Measurements from ENCODE around the gene CABLES1. TPM values are rescaled to one million over a fixed set of nuclear protein-coding genes. Genes with fewer than 3 reads are reported as not detected.

Gene CABLES1
- total and polyA plus RNA-seq, 9 donors, result 3.7 to 8.6 (median 6.2) TPM

DNA sequence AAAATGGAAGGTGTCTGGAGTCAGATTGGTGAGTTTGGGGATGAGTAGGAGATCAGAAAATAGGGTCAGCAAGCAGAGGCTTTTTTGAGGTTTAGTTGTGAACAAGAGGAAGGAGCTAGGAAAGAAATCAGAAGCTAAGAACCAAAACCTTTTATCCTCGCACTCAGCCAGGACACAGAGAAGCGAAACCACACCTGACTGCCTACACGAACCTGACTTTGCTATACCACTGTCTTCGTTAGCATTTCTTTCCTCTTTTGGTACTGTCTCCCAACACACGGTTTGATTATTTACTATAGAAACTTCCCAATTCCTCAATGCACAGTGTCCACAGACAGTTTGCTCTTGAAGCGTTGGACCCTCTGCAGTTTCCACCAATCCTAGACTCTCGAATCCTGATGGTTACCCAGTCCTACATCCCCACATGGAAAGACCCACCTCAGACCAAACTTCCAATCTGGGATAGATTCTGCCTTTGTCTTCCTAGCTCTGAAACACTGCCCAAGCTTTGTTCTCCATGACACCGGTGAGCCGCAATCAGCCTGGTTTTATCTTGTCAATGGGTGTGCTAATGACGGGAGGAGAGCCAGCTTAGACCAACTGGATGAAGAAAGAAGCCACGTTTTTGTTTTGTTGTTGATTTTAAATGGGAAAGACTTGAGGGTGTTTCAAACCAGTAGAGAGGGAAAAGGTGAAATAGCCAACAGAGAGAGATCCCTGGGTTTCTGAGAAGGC is 137.4 kb downstream of the CABLES1 start:
- 80% methylated on average over 11 of the region's 11 CpGs for WGBS (ENCODE audit: insufficient coverage)

DNA sequence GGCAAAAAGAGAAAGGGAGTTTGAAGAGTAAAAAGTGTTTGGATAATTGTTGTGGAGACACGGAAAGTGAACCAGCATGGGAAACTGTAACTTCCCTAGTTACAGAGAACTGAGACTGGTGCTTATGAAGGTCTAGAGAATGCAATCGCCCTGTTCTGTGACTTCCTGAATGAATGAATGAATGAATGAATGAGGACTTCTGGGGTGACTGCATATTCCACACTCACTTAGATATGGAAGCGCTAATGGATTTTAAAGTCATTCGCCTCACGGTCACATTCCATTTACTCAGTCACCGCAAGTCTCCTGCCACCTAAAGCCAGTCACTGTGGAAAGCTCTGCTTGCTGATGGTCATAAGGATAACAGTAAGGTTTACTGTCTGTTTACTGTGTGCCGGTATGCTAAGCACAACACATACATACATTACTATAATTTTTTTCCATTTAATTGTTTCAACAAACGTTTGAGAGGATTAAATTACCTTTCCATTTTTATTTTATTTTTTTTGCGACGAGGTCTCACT is 138.2 kb downstream of the CABLES1 start:
- Histone ChIP-seq H3K4me3 (ENCODE audit: low read length) (no peak overlapping the region), H3K4me1 (ENCODE audit: control insufficient read depth, insufficient read depth, low read length) (peaks cover 19% of the 10 kb centered on the region), H3K27ac (ENCODE audit: low read length) (no peak overlapping the region), H3K36me3 (ENCODE audit: control insufficient read depth, insufficient read depth, low read length) (no peaks in the 10 kb centered on the region), H3K9me3 (replicated peaks; ENCODE audit: control insufficient read depth, low read depth, low read length) (peaks cover 16% of the 10 kb centered on the region), H3K27me3 (ENCODE audit: control insufficient read depth, insufficient read depth, low read length) (no peaks in the 10 kb centered on the region)
- WGBS (ENCODE audit: insufficient coverage), result 82% methylated on average over 3 of the region's 10 CpGs
- DNase-seq, result no peak

More for the DNA sequence above, 137.4 kb downstream of the CABLES1 start:
- no peak overlapping the region for H3K27ac ChIP-seq (ENCODE audit: low read length)
- peaks cover 21% of the 10 kb centered on the region for H3K4me1 ChIP-seq (ENCODE audit: control insufficient read depth, insufficient read depth, low read length)
- H3K9me3 ChIP-seq (replicated peaks; ENCODE audit: control insufficient read depth, low read depth, low read length), result peaks cover 13% of the 10 kb centered on the region
- no peak for DNase-seq
- no peak overlapping the region for H3K4me3 ChIP-seq (ENCODE audit: low read length)
- no peaks in the 10 kb centered on the region for H3K27me3 ChIP-seq (ENCODE audit: control insufficient read depth, insufficient read depth, low read length)
- H3K36me3 ChIP-seq (ENCODE audit: control insufficient read depth, insufficient read depth, low read length), result no peaks in the 10 kb centered on the region

DNA sequence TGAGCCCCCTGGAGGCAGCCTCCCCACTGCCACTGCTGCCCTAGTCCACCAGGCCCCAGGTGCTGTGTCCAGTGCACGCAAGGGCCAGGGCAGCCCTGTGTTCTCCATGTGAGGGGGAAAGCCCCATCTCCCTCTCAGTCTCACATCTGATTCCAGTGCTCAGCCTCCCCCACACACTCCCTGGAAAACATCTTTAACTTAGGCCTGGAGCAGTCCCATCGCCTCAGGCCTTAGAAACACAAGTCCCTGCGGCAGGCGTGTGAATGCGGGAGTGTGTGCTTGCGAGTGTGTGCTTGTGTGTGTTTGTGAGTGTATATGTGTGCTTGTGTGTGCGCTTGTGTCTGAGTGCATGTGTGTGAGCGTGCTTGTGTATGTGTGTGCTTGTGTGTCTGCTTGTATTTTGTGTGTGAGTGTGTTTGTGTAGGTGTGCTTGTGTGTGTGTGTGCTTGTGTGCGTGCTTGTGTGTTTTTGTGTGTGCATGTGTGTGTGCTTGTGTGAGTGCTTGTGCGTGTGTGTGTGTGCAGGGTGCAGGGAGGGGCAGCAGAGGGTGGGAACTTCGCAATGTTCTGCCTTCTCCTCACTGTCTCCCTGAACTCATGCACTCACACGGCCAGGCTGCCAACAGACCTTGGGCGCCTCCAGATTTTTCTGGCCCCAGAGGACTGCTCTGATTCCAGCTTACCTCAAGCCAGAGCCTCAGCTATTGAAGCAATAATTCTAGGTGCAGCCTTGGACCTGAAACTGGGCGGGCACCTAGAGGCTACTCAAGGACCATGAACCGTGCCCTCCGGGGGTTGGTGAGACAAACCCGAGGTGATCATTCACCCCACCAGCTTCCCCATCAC is 139.6 kb downstream of the CABLES1 start:
- Histone ChIP-seq H3K27me3 (ENCODE audit: control insufficient read depth, insufficient read depth, low read length) (no peaks in the 10 kb centered on the region), H3K4me3 (ENCODE audit: low read length) (no peak overlapping the region), H3K27ac (ENCODE audit: low read length) (no peak overlapping the region), H3K4me1 (ENCODE audit: control insufficient read depth, insufficient read depth, low read length) (peaks cover 19% of the 10 kb centered on the region), H3K36me3 (ENCODE audit: control insufficient read depth, insufficient read depth, low read length) (no peaks in the 10 kb centered on the region), H3K9me3 (replicated peaks; ENCODE audit: control insufficient read depth, low read depth, low read length) (peaks cover 15% of the 10 kb centered on the region)
- 83% methylated on average over 11 of the region's 17 CpGs for WGBS (ENCODE audit: insufficient coverage)
- no peak for DNase-seq

DNA sequence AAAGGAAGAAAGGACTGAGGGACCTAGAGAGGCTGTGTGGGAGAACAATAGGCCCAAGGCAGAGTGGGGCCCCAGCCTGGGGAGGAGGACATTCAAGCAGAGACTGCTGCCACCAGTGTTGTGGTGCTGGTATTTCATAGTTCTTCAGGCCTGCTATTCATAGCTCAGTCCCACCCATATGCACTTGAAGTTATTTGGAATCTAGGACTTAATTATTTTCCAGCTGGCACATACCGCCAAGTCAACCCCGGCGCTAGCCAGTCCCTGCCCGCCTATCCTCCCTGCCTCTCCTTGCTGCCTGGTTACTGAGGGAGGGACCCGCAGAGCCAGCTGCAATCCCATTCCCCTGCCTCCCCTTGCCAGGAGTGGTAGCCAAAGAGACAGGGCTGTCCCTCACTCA is 141.2 kb downstream of the CABLES1 start:
- Histone ChIP-seq H3K9me3 (replicated peaks; ENCODE audit: control insufficient read depth, low read depth, low read length) (peaks cover 10% of the 10 kb centered on the region), H3K27ac (ENCODE audit: low read length) (peak overlapping the region; percentile 42), H3K27me3 (ENCODE audit: control insufficient read depth, insufficient read depth, low read length) (no peaks in the 10 kb centered on the region), H3K4me1 (ENCODE audit: control insufficient read depth, insufficient read depth, low read length) (peaks cover 19% of the 10 kb centered on the region), H3K36me3 (ENCODE audit: control insufficient read depth, insufficient read depth, low read length) (no peaks in the 10 kb centered on the region), H3K4me3 (ENCODE audit: low read length) (no peak overlapping the region)
- 33% methylated on average over 2 of the region's 5 CpGs for WGBS (ENCODE audit: insufficient coverage)
- peak; percentile 76 for DNase-seq

DNA sequence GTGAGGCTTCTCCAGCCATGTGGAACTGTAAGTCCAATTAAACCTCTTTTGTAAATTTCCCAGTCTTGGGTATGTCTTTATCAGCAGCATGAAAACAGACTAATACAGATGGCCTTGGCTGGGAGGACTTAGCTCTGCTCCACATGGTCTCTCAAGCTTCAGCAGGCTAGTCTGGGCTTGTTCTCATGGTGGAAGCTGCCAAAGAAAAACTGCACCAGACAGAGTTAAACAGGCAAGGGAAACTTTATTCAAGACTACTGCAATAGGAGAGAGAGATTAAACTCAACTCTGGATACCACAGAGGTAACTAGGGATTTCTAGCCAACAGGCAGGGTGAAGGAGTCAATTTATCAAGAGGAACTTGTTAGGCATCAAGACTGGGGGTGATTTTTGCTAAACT is 142.1 kb downstream of the CABLES1 start:
- peaks cover 19% of the 10 kb centered on the region for H3K4me1 ChIP-seq (ENCODE audit: control insufficient read depth, insufficient read depth, low read length)
- no peaks in the 10 kb centered on the region for H3K36me3 ChIP-seq (ENCODE audit: control insufficient read depth, insufficient read depth, low read length)
- H3K4me3 ChIP-seq (ENCODE audit: low read length), result no peak overlapping the region
- peaks cover 10% of the 10 kb centered on the region for H3K9me3 ChIP-seq (replicated peaks; ENCODE audit: control insufficient read depth, low read depth, low read length)
- no peak overlapping the region for H3K27ac ChIP-seq (ENCODE audit: low read length)
- no peak for DNase-seq
- no peaks in the 10 kb centered on the region for H3K27me3 ChIP-seq (ENCODE audit: control insufficient read depth, insufficient read depth, low read length)

DNA sequence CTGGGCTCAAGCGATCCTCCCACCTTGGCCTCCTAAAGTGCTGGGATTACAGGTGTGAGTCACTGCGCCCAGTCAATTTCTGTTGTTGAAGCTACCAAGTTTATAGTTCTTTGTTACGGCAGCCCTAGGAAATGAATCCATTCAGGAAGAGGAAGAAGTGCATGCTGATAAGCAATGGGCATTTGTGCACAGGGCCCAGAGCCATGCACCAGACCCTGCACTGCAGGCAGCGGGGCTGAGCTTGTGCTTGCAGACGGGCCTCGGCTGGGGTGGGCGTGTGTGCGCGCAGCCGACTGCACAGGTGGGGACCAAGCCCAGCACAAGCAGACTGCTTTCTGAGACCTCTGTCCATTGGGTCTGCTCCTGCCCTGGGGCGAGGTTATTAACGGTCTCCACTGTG is 144.6 kb downstream of the CABLES1 start:
- 85% methylated on average over 12 of the region's 12 CpGs for WGBS (ENCODE audit: insufficient coverage)
- H3K4me3 ChIP-seq (ENCODE audit: low read length), result no peak overlapping the region
- no peaks in the 10 kb centered on the region for H3K27me3 ChIP-seq (ENCODE audit: control insufficient read depth, insufficient read depth, low read length)

DNA sequence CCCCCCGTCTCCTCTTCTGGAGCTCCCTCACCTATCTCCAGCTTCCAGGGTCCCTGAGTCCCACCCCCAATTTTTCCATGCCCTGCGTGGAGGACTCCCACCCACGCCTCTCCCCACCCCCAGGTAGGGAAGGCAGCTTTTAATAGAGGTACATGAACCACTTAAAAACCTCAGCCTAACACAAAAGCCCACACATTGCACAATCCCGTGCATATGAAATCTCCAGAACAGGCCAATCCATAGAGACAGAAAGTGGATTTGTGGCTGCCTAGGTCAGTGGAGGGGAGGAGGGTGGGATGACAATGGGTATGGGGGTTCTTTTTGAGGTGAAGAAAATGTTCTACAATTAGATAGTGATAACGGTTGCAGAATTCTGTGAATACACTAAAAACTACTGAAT is 145.6 kb downstream of the CABLES1 start:
- 100% methylated on average over 1 of the region's 5 CpGs for WGBS (ENCODE audit: insufficient coverage)
- H3K36me3 ChIP-seq (ENCODE audit: control insufficient read depth, insufficient read depth, low read length), result no peaks in the 10 kb centered on the region
- DNase-seq, result no peak
- H3K4me1 ChIP-seq (ENCODE audit: control insufficient read depth, insufficient read depth, low read length), result peaks cover 10% of the 10 kb centered on the region
- no peaks in the 10 kb centered on the region for H3K27me3 ChIP-seq (ENCODE audit: control insufficient read depth, insufficient read depth, low read length)
- no peak overlapping the region for H3K27ac ChIP-seq (ENCODE audit: low read length)
- H3K4me3 ChIP-seq (ENCODE audit: low read length), result no peak overlapping the region
- H3K9me3 ChIP-seq (replicated peaks; ENCODE audit: control insufficient read depth, low read depth, low read length), result peaks cover 10% of the 10 kb centered on the region

More for the DNA sequence above, 144.6 kb downstream of the CABLES1 start:
- H3K9me3 ChIP-seq (replicated peaks; ENCODE audit: control insufficient read depth, low read depth, low read length), result peaks cover 10% of the 10 kb centered on the region
- peaks cover 19% of the 10 kb centered on the region for H3K4me1 ChIP-seq (ENCODE audit: control insufficient read depth, insufficient read depth, low read length)
- DNase-seq, result no peak
- H3K27ac ChIP-seq (ENCODE audit: low read length), result no peak overlapping the region
- no peaks in the 10 kb centered on the region for H3K36me3 ChIP-seq (ENCODE audit: control insufficient read depth, insufficient read depth, low read length)

DNA sequence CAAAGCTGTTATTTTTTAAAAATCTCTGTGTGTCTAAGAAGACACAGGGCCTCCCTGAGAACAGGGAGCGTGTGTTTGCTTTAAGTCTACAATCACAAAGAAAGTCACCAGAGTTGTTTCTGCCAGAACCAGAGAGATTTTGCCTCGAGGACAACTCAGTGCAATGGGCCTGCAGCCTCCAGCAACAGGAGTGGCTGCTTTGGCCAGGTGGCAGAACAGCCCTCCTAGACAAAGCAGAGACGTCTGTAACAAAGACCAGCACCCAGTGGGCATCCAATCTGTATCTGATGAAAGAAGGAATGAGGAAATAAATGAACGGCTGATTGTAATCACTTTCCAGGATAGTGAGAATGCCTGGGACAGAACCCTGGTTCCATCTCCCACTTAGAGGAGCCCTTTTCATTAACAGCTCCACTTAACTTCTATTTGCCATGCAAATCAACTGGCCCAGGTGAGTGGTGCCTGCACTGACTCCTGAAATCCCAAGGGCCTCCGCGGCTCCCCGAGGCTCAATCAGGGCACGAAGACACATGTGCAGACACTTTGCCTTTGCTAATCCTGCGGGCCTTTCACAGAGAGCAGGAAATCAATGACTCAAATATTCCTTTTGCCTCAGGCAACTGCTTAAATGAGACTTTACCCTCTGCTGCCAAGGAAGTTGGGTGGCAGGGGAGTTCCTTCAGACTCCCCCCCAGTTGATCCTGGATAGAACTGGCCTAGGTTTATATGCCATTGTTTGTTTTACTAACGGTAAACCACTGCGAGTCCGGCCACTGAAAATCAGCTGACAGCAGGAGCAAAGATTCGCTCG is 146.5 kb downstream of the CABLES1 start:
- H3K9me3 ChIP-seq (replicated peaks; ENCODE audit: control insufficient read depth, low read depth, low read length), result peaks cover 10% of the 10 kb centered on the region
- WGBS (ENCODE audit: insufficient coverage), result 57% methylated on average over 12 of the region's 14 CpGs
- no peak for DNase-seq
- peaks cover 2% of the 10 kb centered on the region for H3K4me1 ChIP-seq (ENCODE audit: control insufficient read depth, insufficient read depth, low read length)
- H3K27me3 ChIP-seq (ENCODE audit: control insufficient read depth, insufficient read depth, low read length), result no peaks in the 10 kb centered on the region
- no peak overlapping the region for H3K4me3 ChIP-seq (ENCODE audit: low read length)
- H3K27ac ChIP-seq (ENCODE audit: low read length), result no peak overlapping the region
- H3K36me3 ChIP-seq (ENCODE audit: control insufficient read depth, insufficient read depth, low read length), result no peaks in the 10 kb centered on the region

DNA sequence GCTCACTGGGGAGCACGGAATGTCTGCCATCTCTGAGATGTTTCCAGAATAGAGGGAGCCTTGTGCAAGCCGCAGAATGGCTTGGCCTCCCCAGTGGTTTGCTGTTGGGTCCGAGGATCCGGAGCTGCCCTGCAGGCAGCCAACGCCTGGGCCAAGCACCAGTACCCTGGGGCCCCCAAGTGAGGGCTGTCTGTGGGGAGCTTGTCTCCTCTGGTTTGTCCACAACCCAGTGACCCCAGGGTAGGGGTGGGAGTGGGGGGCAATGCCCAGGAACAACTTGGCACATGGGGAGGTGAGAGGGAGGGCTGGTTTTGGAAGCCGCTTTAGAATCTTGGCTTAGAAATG is 147.1 kb downstream of the CABLES1 start:
- DNase-seq, result no peak
- 71% methylated on average over 5 of the region's 6 CpGs for WGBS (ENCODE audit: insufficient coverage)
- Histone ChIP-seq H3K36me3 (ENCODE audit: control insufficient read depth, insufficient read depth, low read length) (no peaks in the 10 kb centered on the region), H3K27me3 (ENCODE audit: control insufficient read depth, insufficient read depth, low read length) (no peaks in the 10 kb centered on the region), H3K4me3 (ENCODE audit: low read length) (no peak overlapping the region), H3K27ac (ENCODE audit: low read length) (no peak overlapping the region), H3K9me3 (replicated peaks; ENCODE audit: control insufficient read depth, low read depth, low read length) (peaks cover 6% of the 10 kb centered on the region), H3K4me1 (ENCODE audit: control insufficient read depth, insufficient read depth, low read length) (no peaks in the 10 kb centered on the region)

All from muscle of leg (tissue), 11 donors.